K562 (cell line): ENCODE results near the gene ESR2. TPM values are rescaled to one million over a fixed set of nuclear protein-coding genes. Genes with fewer than 3 reads are reported as not detected.

Source experiments
- ATAC-seq: fragments of 200-7000 bp; cut with Tn5 transposase; 3 replicates; pipeline ENCODE4 v1.9.1; 2020; ENCODE audit warnings: moderate library complexity
- BruUV-seq: library from RNA; stranded (reverse); fragments of 400-500 nt; replicated peaks from 2 replicates; lab custom pipeline; 2021; lab: Mats Ljungman, UMichigan
- CTCF ChIA-PET: fragments of 300-600 bp; formaldehyde crosslinking; extraction: SDS; loops from one replicate; lab custom pipeline; 2021; ENCODE audit warnings: low intra/inter-chr PET ratio; lab: Yijun Ruan, JAX
- POLR2A ChIA-PET: fragments of 300-600, 350-650 bp; sonication (Branson Sonifier 250); formaldehyde crosslinking; extraction: SDS; loops from one replicate; lab custom pipeline; 2021; ENCODE audit warnings: antibody characterized with exemption, inconsistent platforms; lab: Yijun Ruan, JAX
- DNase-seq, 4 experiments: peaks; one replicate each; pipeline versions ENCODE4 v3.0.0 to v3.0.0-alpha.2; 2011 to 2018; ENCODE audit warnings: low spot score in 3 of 4, mixed read lengths in 3 of 4; ENCODE audit errors: extremely low read depth in 1 of 4
- FAIRE-seq: peaks from 2 replicates; lab custom pipeline; 2011; peaks lifted over from hg19 to GRCh38; lab: Jason Lieb, UNC
- H2AFZ ChIP-seq: 2 replicates; pipeline ENCODE4 v1.6.0; 2011; ENCODE audit warnings: low read depth, low read length, control low read depth, inconsistent platforms
- H3K27ac ChIP-seq: fragments of 200-600 bp; 3 replicates; pipeline ENCODE4 v1.8.0; 2011; ENCODE audit warnings: low read depth, mild to moderate bottlenecking, control low read depth, inconsistent platforms, low read length, moderate library complexity, mixed read lengths; ENCODE audit errors: extremely low read depth
- H3K27me3 ChIP-seq, 2 experiments: fragments of 300-600 bp in 1 of 2; 2 replicates in 1 of 2; 3 replicates in 1 of 2; pipeline versions ENCODE4 v1.6.0 to v1.8.0; 2011; ENCODE audit warnings: inconsistent platforms in 2 of 2, low read length in 2 of 2, mild to moderate bottlenecking in 1 of 2, mixed read lengths in 1 of 2, moderate library complexity in 1 of 2; ENCODE audit not compliant: control insufficient read depth in 2 of 2, insufficient read depth in 2 of 2
- H3K36me3 ChIP-seq: fragments of 300-600 bp; 3 replicates; pipeline ENCODE4 v1.8.0; 2011; ENCODE audit warnings: mild to moderate bottlenecking, low read length, inconsistent platforms; ENCODE audit not compliant: control insufficient read depth, insufficient read depth
- H3K4me1 ChIP-seq, 2 experiments: fragments of 200-600 bp in 1 of 2; replicated peaks in 1 of 2; 2 replicates in 1 of 2; 3 replicates in 1 of 2; pipeline versions ENCODE4 v1.5.1 to v1.8.0; 2011; ENCODE audit warnings: inconsistent platforms in 2 of 2, low read length in 2 of 2, mild to moderate bottlenecking in 1 of 2, mixed read lengths in 1 of 2, moderate library complexity in 1 of 2; ENCODE audit not compliant: control insufficient read depth in 2 of 2, insufficient read depth in 2 of 2
- H3K4me2 ChIP-seq: 2 replicates; pipeline ENCODE4 v1.6.1; 2011; ENCODE audit warnings: low read length, control low read depth, inconsistent platforms, mixed read lengths; ENCODE audit not compliant: insufficient read depth
- H3K4me3 ChIP-seq: fragments of 200-600 bp; sonication (generic), shearing (Covaris generic); 2 replicates; pipeline ENCODE4 v1.5.1; 2016; ENCODE audit warnings: control low read depth, inconsistent platforms
- H3K79me2 ChIP-seq: fragments of 200-600 bp; 3 replicates; pipeline ENCODE4 v1.8.0; 2011; ENCODE audit warnings: low read length, inconsistent platforms; ENCODE audit not compliant: control insufficient read depth, insufficient read depth
- H3K9ac ChIP-seq, 2 experiments: 2 replicates each; pipeline versions ENCODE4 v1.6.0 to v1.6.1; 2011; ENCODE audit warnings: low read depth in 2 of 2, low read length in 2 of 2, control low read depth in 1 of 2, inconsistent platforms in 1 of 2, mild to moderate bottlenecking in 1 of 2, mixed read lengths in 1 of 2; ENCODE audit not compliant: insufficient read depth in 1 of 2
- H3K9me1 ChIP-seq: one replicate; pipeline ENCODE4 v1.6.0; 2011; ENCODE audit warnings: inconsistent platforms, mild to moderate bottlenecking, low read length, moderate library complexity; ENCODE audit not compliant: control insufficient read depth, insufficient read depth
- H3K9me3 ChIP-seq: replicated peaks from 2 replicates; pipeline ENCODE4 v1.5.1; 2011; ENCODE audit warnings: low read depth, low read length, inconsistent platforms; ENCODE audit not compliant: control insufficient read depth, insufficient read depth
- H4K20me1 ChIP-seq: replicated peaks from 2 replicates; pipeline ENCODE4 v1.6.1; 2011; ENCODE audit warnings: low read length, inconsistent platforms, mixed read lengths; ENCODE audit not compliant: control insufficient read depth, insufficient read depth
- CBFA2T3 ChIP-seq: fragments of 450-650 bp; IDR thresholded peaks from 2 replicates; pipeline ENCODE4 v1.6.1; 2017
- CHAMP1 ChIP-seq: fragments of 450-650 bp; IDR thresholded peaks from 2 replicates; pipeline ENCODE4 v1.6.1; 2016; ENCODE audit warnings: mild to moderate bottlenecking
- HDGF ChIP-seq: fragments of 450-650 bp; IDR thresholded peaks from 2 replicates; pipeline ENCODE4 v1.6.1; 2016
- KLF13 ChIP-seq: fragments of 450-650 bp; IDR thresholded peaks from 2 replicates; pipeline ENCODE4 v1.6.1; 2016; ENCODE audit warnings: missing genetic modification characterization, low read depth, mild to moderate bottlenecking, missing compliant biosample characterization, moderate library complexity, borderline replicate concordance
- NR2F6 ChIP-seq: fragments of 450-650 bp; formaldehyde crosslinking; IDR thresholded peaks from 2 replicates; pipeline ENCODE4 v1.4.0; 2020; ENCODE audit warnings: mild to moderate bottlenecking
- PRPF4 ChIP-seq: fragments of 200-400 bp; formaldehyde crosslinking; IDR thresholded peaks from one replicate; pipeline ENCODE4 v1.6.1; 2017; ENCODE audit warnings: low read length, low read depth, mild to moderate bottlenecking; ENCODE audit not compliant: insufficient read depth, poor library complexity, severe bottlenecking
- RBM39 ChIP-seq: fragments of 200-400 bp; formaldehyde crosslinking; optimal IDR thresholded peaks from 2 replicates; pipeline ENCODE3; 2018; ENCODE audit warnings: low read depth, low read length
- TGIF2 ChIP-seq: sonication (generic); formaldehyde crosslinking; IDR thresholded peaks from 2 replicates; pipeline ENCODE4 v1.8.1; 2022; ENCODE audit warnings: mild to moderate bottlenecking, missing genetic modification reagents, moderate library complexity
- ZNF324 ChIP-seq: fragments of 250-450 bp; sonication (Bioruptor Pico); IDR thresholded peaks from 2 replicates; pipeline ENCODE4 v1.4.0; 2020; ENCODE audit warnings: mild to moderate bottlenecking
- ZNF584 ChIP-seq: fragments of 200-800 bp; sonication (Bioruptor generic); IDR thresholded peaks from 2 replicates; pipeline ENCODE4 v1.6.1; 2016; ENCODE audit warnings: low read depth, mild to moderate bottlenecking, missing genetic modification characterization, missing compliant biosample characterization
- WGBS: fragments of 100-300 bp; shearing (Covaris generic); methylation state at CpG from one replicate; pipeline ENCODE4 v1.1.6; 2016; ENCODE audit warnings: low coverage, mixed read lengths; ENCODE audit not compliant: insufficient coverage; ENCODE audit errors: missing lambda C conversion rate; 5-methylcytosine and 5-hydroxymethylcytosine counted together
- in situ Hi-C: fragments of 300-500 bp; cut with MboI; formaldehyde crosslinking; loops from 4 replicates; pipeline ENCODE4 v1.15.0; 2018; ENCODE audit warnings: inconsistent platforms, mixed read lengths
- intact Hi-C: fragments of 100-400 bp; cut with micrococcal nuclease; formaldehyde crosslinking; loops from 2 replicates; pipeline ENCODE4 v1.14.2; 2022
- polyA plus RNA-seq, 8 experiments: library from polyadenylated mRNA; depleted of rRNA in 4 of 8; stranded (reverse) in 5 of 8; unstranded in 3 of 8; fragments of >200 nt; fragmentation: Nextera tagmentation in 2 of 8; fragmentation: Illumina TruSeq in 1 of 8; extraction: Ambion mirVana in 2 of 8; extraction: Trizol in 1 of 8; gene quantifications; 2 replicates each; pipeline versions ENCODE4 v1.2.1 to v1.2.3, GENCODE V29; 2011 to 2014; ENCODE audit warnings: inconsistent platforms in 1 of 8, missing spikeins in 1 of 8
- total RNA-seq, 7 experiments: library from RNA; depleted of rRNA in 6 of 7; stranded (reverse); fragments of >200 nt in 6 of 7; fragmentation: Illumina TruSeq in 2 of 7; extraction: Trizol in 2 of 7; gene quantifications; 2 replicates each; pipeline versions ENCODE4 v1.2.1 to v1.2.3, GENCODE V29; 2011 to 2021; ENCODE audit warnings: low replicate concordance in 1 of 7
- TF ChIP-seq, protein P1 (sequence below): fragments of 450-650 bp; IDR thresholded peaks from 2 replicates; pipeline ENCODE4 v1.6.1; 2016; ENCODE audit warnings: borderline replicate concordance

ESR2 gene
- total and polyA plus RNA-seq, 9 of the 15 experiments (the other 6 are each of a cell fraction or from before 2014, with no cell fraction given), result 0.07 to 3.8 (median 2.0) TPM

DNA sequence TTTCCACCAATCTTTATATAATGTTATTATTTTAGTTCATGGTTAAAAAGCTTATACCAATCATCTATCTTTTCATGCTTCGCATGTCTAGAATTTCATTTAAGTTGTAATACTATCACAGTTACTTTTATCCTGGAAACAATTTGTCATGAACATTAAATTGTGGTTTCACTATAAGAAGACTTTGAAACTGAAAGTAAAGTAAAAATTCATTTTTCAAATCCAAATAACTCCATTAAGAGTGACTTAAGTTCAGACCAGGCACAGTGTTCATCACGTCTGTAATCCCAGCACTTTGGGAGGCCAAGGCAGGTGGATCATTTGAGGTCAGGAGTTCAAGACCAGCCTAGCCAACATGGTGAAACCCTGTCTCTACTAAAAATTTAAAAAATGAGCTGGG lies 12.4 kb downstream of the ESR2 start (continued):
- no peak for TF ChIP-seq NR2F6 (CRISPR knock-in tag)
- TF ChIP-seq CHAMP1, result no peak
- TF ChIP-seq PRPF4, result no peak

DNA sequence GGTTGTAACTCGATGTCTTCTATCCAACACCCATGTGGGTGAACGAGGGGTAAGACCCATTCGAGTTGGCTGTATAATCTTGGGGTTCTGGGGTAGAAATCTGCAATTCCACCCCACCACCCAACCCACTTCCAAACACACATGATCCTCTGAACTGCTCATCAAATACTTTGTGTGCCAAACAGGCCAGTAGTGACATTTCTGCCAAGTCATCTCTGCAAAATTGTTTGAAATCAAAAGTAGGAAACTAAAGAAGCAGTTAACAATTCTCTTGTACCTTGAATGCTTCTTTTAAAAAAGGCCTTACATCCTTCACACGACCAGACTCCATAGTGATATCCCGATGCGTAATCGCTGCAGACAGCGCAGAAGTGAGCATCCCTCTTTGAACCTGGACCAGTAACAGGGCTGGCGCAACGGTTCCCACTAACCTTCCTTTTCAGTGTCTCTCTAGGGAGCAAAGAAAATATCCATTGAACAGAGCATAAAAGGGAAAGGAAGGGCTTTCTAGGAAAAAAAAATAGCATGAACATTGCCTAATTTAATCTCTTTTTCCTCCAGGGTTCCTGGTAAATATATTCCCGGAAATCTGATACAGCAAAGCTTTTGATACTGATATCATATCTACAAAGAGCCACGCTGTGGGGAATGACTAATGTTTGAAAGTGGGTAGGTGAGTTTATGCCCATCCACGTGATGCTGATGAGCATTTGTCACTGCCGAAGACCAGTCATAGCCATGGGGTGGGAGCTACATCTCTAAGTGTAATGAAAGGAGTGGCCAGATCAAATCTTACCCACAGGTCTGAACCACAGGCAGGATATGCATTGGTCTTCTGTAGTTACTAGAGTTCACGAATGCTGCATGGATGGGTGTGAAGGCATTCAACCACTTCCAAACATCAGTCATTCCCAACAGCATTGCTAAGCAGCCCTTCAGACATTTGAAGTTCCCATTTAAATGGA lies 14.2 kb downstream of the ESR2 start:
- Histone ChIP-seq H3K9me3 (no peaks in the 10 kb centered on the region), H3K4me2 (peak overlapping the region; percentile 61), H3K9ac (no peak overlapping the region; a peak in 1 of 4 replicates), H3K27ac (peak overlapping the region; percentile 58; the same call in 2 of the 3 replicates), H3K9me1 (no peaks in the 10 kb centered on the region), H4K20me1 (no peaks in the 10 kb centered on the region; the same call in 1 of the 2 replicates), H3K79me2 (no peaks in the 10 kb centered on the region), H2AFZ (peak overlapping the region; percentile 72), H3K27me3 (no peaks in the 10 kb centered on the region), H3K4me1 (peaks cover 0 to 16% of the 10 kb centered on the region in 2 experiments; a peak in 4 of 5 replicates), H3K4me3 (no peak overlapping the region), H3K36me3 (no peaks in the 10 kb centered on the region)
- WGBS, result 2% methylated on average over 15 of the region's 15 CpGs
- no TSS peak for BruUV-seq
- CTCF ChIA-PET, result interaction anchor here (0.7 kb wide), 1 partner anchor 121 kb away, joined by 3 read pairs; no protein-coding TSS in a partner anchor
- FAIRE-seq (peak; percentile 76), ATAC-seq (peak; percentile 81), DNase-seq (peak; percentile 10 to 78 (median 38))
- intact Hi-C loops (no loop called here), in situ Hi-C loops (no loop called here)
- POLR2A ChIA-PET, result interaction anchor here (0.9 to 2.7 kb wide), 2 partner anchors 14 to 79 kb away, joined by 3 to 8 read pairs; no protein-coding TSS in a partner anchor
- TF ChIP-seq ZNF324 (CRISPR knock-in tag) (no peak), ZNF584 (CRISPR knock-in tag) (no peak), RBM39 (no peak), HDGF (no peak), CBFA2T3 (peak; percentile 81), KLF13 (tag) (no peak), TGIF2 (CRISPR knock-in tag) (no peak)
- TF ChIP-seq, protein P1, sequence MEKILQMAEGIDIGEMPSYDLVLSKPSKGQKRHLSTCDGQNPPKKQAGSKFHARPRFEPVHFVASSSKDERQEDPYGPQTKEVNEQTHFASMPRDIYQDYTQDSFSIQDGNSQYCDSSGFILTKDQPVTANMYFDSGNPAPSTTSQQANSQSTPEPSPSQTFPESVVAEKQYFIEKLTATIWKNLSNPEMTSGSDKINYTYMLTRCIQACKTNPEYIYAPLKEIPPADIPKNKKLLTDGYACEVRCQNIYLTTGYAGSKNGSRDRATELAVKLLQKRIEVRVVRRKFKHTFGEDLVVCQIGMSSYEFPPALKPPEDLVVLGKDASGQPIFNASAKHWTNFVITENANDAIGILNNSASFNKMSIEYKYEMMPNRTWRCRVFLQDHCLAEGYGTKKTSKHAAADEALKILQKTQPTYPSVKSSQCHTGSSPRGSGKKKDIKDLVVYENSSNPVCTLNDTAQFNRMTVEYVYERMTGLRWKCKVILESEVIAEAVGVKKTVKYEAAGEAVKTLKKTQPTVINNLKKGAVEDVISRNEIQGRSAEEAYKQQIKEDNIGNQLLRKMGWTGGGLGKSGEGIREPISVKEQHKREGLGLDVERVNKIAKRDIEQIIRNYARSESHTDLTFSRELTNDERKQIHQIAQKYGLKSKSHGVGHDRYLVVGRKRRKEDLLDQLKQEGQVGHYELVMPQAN, result no peak
